ENCODE measurements around the gene GPC1.

GPC1 gene

DNA sequence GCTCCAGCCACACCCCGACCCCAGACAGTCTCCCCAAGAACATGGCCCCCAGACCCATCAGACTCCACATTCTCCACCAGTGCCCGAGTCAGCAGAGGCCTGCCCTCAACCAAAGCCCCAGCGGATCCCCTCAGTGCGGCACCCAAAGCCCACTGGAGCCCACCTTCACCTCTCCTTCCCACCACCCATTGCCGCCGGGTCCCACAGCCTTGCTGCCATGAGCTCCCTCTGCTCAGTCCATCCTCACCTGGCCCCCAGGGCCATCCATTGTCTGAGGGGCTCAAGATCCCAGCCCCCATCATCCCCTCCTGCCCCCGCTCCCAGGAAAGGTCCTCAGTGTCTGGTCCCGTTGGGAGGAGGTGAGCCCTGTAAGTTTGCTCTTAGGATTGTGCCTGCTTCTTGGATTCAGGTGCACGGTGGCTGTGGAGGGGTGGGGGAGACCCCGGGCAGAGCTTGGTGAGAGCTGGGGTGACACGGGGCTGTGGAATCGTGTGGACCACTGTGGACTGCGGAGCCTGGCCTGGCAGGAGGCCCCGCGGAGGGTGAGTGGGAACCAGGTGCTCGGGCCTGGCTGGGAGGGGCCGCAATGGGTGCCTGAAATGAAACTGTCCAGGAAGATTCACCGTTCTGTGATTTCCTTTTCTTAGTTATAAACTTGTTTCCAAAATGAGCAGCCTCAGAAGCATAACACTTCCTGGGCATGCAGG is 32.7 kb upstream of the GPC1 start:
- H3K4me3 Mint-ChIP-seq, result no peak overlapping the region
- H3K27me3 Mint-ChIP-seq (ENCODE audit: low read depth), result no peaks in the 10 kb centered on the region
- H3K9me3 Mint-ChIP-seq, result no peaks in the 10 kb centered on the region
- H3K36me3 Mint-ChIP-seq (ENCODE audit: low read depth), result no peaks in the 10 kb centered on the region
- H3K27ac Mint-ChIP-seq, result peak overlapping the region; percentile 93
- peaks cover 13% of the 10 kb centered on the region for H3K4me1 Mint-ChIP-seq (ENCODE audit: low read depth)

DNA sequence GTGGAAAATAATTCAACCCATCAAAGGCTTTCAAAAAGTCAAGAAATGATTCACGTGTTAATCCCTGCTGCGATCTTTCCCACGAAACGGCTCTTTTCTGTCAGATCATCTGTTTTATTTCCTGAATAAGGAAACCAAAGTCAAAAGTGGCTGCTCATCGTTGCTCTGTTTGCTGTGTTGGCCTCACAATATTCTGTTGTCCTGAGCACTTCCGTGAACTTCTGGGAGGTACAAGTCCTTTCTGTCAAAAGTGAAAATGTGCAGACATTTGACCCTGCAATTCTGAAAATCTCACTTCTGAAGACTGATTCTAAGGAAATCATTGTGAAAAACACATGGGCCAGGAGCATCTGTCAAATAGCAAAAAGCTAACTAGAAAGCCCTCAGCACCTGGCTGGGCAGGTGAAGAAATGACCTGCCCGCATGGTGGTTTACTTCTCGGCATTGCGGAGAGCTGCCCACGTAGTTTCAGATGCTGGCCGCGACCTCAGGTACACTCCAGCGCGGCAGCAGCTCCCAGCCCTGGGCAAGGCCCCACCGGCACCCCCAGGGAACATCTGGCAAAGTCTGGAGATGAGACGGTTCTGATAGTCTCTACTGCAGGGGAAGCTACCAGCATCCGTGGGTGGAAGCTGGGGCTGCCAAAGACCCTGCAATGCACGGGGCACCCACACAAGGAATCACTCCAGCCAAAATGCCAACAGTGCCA is 31.9 kb upstream of the GPC1 start:
- no peaks in the 10 kb centered on the region for H3K27me3 Mint-ChIP-seq (ENCODE audit: low read depth)
- peak overlapping the region; percentile 93 for H3K27ac Mint-ChIP-seq
- H3K4me1 Mint-ChIP-seq (ENCODE audit: low read depth), result peaks cover 13% of the 10 kb centered on the region
- no peaks in the 10 kb centered on the region for H3K9me3 Mint-ChIP-seq
- no peaks in the 10 kb centered on the region for H3K36me3 Mint-ChIP-seq (ENCODE audit: low read depth)
- H3K4me3 Mint-ChIP-seq, result peak overlapping the region; percentile 72

DNA sequence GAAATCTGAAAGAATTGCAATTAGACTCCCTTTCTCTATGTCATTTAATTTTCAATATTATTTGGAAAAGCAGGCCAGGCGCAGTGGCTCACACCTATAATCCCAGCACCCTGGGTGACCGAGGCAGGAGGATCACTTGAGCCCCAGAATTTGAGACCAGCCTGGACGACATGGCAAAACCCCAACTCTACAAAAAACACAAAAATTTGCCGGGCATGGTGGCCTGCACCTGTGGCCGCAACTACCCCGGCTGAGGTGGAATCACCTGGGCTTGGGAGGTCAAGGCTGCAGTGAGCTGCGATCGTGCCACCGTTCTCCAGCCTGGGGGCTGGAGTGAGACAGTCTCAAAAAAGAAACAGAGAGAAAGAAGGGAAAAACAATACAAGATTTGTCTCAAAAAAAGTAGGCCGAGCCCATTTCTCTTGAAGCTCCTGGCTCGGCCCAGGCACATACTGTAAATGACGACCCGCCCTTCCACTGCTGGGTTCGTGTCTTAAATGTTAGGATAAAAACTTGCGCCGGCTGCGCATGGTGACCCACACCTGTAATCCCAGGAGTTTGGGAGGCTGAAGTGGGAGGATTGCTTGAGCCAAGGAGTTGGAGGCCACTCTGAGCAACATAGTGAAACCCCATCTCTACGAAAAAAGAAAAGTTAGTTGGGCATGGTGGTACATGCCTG is 31.1 kb upstream of the GPC1 start:
- Mint-ChIP-seq H3K27ac (no peak overlapping the region), H3K9me3 (no peaks in the 10 kb centered on the region), H3K4me3 (no peak overlapping the region), H3K36me3 (ENCODE audit: low read depth) (no peaks in the 10 kb centered on the region), H3K27me3 (ENCODE audit: low read depth) (peaks cover 4% of the 10 kb centered on the region), H3K4me1 (ENCODE audit: low read depth) (peaks cover 13% of the 10 kb centered on the region)

DNA sequence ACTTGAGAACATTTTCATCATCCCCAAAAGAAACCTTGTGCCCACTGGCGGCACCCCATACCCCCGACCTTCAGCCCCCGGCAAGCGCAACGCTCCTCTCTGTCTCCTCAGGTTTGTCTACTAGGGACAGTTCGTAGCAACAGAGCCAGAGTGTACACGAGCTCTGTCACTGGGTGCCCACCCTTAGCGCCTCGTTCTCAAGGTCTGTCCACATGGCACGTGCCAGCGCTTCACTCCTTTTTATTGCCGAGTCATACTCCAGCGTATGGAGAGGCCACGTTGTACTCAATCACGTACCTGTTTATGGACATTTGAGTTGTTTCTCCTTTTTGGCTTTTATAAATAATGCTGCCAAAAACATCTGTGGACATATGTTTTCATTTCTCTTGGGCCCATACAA is 30.3 kb upstream of the GPC1 start:
- Mint-ChIP-seq H3K27ac (no peak overlapping the region), H3K36me3 (ENCODE audit: low read depth) (no peaks in the 10 kb centered on the region), H3K4me1 (ENCODE audit: low read depth) (peaks cover 13% of the 10 kb centered on the region), H3K4me3 (no peak overlapping the region), H3K27me3 (ENCODE audit: low read depth) (peaks cover 8% of the 10 kb centered on the region), H3K9me3 (no peaks in the 10 kb centered on the region)

DNA sequence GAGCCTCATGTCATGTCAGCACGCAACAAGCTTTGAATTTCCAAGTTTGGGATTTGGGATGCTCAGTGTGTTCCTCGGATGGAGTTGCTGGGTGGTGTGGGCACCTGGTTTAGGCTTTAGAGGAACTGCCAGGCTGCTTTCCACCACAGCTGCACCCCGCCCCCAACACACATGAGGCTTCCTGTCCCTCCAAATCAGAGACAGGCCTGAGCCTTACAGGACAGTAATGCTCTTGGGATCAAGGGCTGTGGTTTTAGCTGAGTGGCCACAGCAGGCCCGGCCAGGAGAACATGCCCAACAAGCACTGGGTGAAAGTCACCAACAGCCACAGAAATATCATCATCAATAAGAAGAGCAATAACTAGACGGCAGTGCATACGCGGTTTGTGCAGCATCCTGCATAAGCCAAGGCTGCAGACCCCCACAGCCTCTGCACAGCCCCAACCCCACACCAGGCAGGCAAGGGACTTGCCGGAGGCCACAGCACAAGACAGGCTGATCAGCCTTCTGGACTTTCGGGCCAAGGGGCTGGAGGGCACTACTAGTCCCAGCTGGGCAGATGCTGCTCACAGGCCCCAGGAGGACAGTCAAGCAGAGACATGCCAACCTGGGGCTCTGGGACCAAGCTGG is 29.7 kb upstream of the GPC1 start:
- peaks cover 8% of the 10 kb centered on the region for H3K27me3 Mint-ChIP-seq (ENCODE audit: low read depth)
- no peaks in the 10 kb centered on the region for H3K36me3 Mint-ChIP-seq (ENCODE audit: low read depth)
- no peak overlapping the region for H3K4me3 Mint-ChIP-seq
- H3K27ac Mint-ChIP-seq, result no peak overlapping the region
- no peaks in the 10 kb centered on the region for H3K9me3 Mint-ChIP-seq
- H3K4me1 Mint-ChIP-seq (ENCODE audit: low read depth), result peaks cover 13% of the 10 kb centered on the region

DNA sequence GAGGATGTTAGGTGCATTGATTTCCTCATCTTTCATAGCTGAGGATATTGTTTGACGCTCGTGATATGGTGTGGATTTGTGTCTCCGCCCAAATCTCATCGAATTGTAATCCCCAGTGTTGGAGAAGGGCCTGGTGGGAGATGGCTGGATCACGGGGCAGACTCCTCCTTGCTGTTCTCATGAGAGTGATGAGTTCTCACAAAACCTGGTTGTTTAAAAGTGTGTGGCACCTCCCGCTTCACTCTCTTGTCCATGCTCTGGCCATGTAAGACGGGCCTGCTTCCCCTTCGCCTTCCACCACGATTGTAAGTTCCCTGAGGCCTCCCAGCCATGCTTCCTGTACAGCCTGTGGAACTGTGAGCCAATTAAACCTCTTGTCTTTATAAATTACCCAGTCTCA is 28.4 kb upstream of the GPC1 start:
- no peaks in the 10 kb centered on the region for H3K9me3 Mint-ChIP-seq
- H3K36me3 Mint-ChIP-seq (ENCODE audit: low read depth), result no peaks in the 10 kb centered on the region
- peaks cover 13% of the 10 kb centered on the region for H3K4me1 Mint-ChIP-seq (ENCODE audit: low read depth)
- H3K27ac Mint-ChIP-seq, result no peak overlapping the region
- no peak overlapping the region for H3K4me3 Mint-ChIP-seq
- H3K27me3 Mint-ChIP-seq (ENCODE audit: low read depth), result peaks cover 8% of the 10 kb centered on the region

DNA sequence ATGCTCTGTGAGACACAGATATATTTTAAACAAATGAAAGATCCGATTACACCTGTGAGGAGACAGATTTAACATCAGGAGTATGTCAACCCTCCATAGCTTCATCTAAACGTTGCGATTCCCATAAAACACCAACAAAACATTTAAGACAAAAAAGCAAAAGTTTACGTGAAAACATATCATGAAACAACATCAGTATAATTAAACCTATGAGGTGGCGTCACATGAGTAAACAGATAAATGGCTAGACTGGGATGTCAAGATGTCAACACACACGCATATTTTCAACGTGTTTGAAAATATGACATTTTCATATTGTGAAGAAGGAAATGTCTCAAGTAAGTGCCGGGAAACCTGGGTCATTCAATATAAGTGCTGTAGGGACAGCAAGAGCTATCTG is 25.5 kb upstream of the GPC1 start:
- Mint-ChIP-seq H3K9me3 (no peaks in the 10 kb centered on the region), H3K4me1 (ENCODE audit: low read depth) (no peaks in the 10 kb centered on the region), H3K27me3 (ENCODE audit: low read depth) (peaks cover 8% of the 10 kb centered on the region), H3K27ac (no peak overlapping the region), H3K36me3 (ENCODE audit: low read depth) (no peaks in the 10 kb centered on the region), H3K4me3 (no peak overlapping the region)

DNA sequence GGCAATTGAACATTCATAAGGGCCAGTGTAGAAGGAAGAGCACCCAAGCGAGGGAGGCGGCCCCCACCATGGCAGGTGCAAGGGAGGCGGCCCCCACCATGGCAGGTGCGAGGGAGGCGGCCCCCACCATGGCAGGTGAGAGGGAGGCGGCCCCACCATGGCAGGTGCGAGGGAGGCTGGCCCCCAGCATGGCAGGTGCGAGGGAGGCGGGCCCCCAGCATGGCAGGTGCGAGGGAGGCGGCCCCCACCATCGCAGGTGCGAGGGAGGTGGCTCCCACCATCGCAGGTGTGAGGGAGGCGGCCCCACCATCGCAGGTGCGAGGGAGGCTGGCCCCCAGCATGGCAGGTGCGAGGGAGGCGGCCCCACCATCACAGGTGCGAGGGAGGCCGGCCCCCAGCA is 24.7 kb upstream of the GPC1 start:
- H3K4me1 Mint-ChIP-seq (ENCODE audit: low read depth), result no peaks in the 10 kb centered on the region
- peaks cover 8% of the 10 kb centered on the region for H3K27me3 Mint-ChIP-seq (ENCODE audit: low read depth)
- no peaks in the 10 kb centered on the region for H3K36me3 Mint-ChIP-seq (ENCODE audit: low read depth)
- no peaks in the 10 kb centered on the region for H3K9me3 Mint-ChIP-seq
- no peak overlapping the region for H3K27ac Mint-ChIP-seq
- no peak overlapping the region for H3K4me3 Mint-ChIP-seq

DNA sequence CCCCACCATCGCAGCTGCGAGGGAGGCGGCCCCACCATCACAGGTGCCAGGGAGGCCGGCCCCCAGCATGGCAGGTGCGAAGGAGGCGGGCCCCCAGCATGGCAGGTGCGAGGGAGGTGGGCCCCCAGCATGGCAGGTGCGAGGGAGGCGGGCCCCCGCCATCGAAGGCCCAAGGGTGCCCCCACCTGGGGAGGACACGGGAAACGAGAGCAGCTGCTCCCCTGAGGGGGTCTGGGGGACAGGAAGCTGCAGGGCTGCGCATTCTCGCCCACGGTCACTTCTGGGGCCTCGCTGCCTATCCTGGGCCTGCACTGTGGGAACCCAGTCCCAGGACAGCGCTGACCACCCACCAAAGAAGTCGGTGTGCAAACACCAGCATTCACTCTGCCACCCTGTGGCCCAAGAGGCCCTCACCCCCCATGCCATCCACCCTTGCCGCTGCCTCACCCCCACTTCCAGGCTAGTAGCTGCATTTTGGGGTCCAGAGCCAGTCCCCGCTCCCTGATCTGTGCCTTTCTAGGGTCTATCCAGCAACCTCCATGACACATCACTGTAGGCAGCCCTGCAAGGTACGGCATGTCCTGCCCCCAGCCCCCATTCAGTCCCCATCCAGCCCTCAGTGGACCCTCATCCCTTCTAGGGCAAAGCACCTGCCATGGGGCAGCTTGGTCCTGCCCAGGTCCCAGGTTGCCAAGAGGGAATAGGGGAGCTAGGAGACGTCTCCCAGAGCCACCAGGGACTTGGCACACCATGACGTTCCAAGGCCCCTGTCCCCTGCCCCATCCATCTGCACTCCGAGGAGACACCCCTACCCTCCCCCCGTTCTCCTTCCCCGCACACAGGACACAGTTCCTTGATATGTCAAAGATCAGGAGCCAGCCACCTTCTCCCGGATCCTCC is 24.0 kb upstream of the GPC1 start:
- Mint-ChIP-seq H3K36me3 (ENCODE audit: low read depth) (no peaks in the 10 kb centered on the region), H3K4me1 (ENCODE audit: low read depth) (no peaks in the 10 kb centered on the region)

DNA sequence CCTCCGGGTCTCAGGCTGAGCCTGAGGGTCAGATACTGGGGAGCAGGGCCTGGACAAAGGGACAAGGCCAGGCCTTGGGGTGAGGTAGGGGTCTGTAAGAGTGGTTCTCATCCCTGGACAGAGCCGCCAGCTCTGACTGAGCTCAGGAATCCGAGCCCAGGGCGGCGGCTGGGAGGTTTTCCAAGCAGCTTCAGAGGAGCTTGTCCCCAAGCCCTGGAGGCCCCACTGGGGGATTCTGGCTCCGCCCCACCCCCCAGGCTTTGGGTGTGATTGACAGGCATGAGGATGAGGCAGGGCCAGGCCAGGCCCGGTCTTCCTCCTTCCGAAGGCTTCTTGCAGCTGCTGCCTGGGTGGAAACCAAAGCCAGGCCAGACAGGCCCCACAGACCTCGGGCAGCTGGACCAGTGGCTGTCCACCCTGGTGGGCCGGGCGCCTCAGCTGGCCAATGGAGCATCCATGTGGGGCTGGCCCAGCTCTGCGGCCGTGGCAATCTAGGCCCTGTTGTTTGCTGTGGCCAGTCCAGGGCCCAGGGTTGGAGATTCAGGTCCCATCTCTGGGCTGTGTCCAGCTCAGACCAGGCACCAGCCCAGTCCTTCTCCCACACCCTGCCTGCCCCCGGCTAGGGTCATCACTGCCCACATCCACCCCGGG is 23.1 kb upstream of the GPC1 start:
- Mint-ChIP-seq H3K4me1 (ENCODE audit: low read depth) (no peaks in the 10 kb centered on the region), H3K9me3 (no peaks in the 10 kb centered on the region), H3K27ac (no peak overlapping the region), H3K4me3 (no peak overlapping the region), H3K36me3 (ENCODE audit: low read depth) (no peaks in the 10 kb centered on the region), H3K27me3 (ENCODE audit: low read depth) (peaks cover 8% of the 10 kb centered on the region)

More for the DNA sequence above, 24.0 kb upstream of the GPC1 start:
- Mint-ChIP-seq H3K9me3 (no peaks in the 10 kb centered on the region), H3K27ac (no peak overlapping the region), H3K4me3 (no peak overlapping the region), H3K27me3 (ENCODE audit: low read depth) (peaks cover 8% of the 10 kb centered on the region)

DNA sequence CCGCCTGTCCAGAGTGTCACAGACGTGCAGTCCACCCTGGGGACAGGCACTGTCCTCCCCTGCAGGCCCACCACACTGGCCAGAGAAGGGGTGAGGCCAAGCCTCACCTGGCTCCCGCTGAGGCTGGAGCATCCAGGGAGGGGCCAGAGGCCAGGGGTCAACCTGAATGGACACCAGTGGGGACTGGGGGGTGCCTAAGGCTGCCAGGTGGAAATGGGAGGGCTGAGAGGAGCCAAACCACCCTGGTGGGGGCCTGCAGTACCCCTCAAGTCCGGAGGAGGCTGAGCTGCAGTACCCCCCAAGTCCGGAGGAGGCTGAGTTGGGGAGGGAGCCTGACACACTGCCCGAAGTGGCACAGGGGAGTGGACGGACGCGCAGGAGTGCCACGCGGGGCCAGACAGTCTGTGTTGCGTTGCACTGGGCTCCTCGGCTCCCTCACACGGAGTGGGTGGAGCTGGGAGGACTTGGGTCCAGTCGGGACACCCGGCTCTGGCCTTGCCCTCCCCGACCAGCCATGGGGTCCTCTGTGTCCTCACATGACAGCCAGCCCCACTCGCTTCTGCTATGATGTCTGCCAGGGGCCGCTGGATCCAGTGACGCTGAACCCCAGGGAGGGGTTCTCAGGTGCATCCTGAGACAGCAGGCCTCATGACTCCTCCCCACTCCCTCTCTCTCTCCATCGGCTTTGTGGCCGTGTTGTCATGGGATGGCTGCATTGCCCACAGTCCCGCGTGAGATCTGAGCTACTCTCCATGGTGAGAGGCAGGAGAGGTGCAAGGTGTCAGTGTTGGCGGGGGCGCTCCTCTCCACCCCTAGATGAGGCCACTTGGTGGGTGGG is 22.3 kb upstream of the GPC1 start:
- H3K9me3 Mint-ChIP-seq, result peaks cover under 1% of the 10 kb centered on the region
- no peaks in the 10 kb centered on the region for H3K4me1 Mint-ChIP-seq (ENCODE audit: low read depth)
- no peak overlapping the region for H3K4me3 Mint-ChIP-seq
- H3K36me3 Mint-ChIP-seq (ENCODE audit: low read depth), result no peaks in the 10 kb centered on the region
- no peak overlapping the region for H3K27ac Mint-ChIP-seq
- H3K27me3 Mint-ChIP-seq (ENCODE audit: low read depth), result peaks cover 8% of the 10 kb centered on the region

DNA sequence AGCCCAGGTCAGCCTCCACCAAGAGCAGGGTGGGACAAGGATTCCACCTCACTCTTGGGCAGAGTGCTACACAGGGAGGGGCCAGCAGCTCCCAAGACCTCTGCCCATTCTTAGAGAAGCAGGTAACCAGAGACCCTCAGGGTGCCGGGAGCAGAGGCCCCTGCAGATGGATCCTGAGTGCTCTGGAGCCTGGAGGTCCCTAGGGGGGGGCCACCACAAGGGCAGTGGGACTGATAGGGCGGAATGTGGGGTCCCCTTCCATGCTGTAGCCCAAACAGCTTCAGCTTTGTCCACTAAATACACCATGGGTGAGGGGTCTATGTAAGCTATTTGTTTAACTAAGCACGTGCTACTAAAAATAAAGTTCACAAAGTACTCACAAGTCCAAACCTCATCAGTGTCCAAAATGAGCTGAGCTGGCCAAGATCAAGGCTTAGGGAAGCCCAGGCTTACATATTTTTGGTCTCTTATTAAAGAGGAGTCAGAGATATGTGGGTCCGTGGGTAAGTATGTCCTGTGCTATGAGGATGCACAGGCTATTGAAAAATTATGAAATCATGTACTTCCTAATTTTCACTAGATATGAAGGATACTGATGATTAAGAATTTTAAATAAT is 21.5 kb upstream of the GPC1 start:
- H3K27me3 Mint-ChIP-seq (ENCODE audit: low read depth), result peaks cover 7% of the 10 kb centered on the region
- H3K36me3 Mint-ChIP-seq (ENCODE audit: low read depth), result no peaks in the 10 kb centered on the region
- no peak overlapping the region for H3K4me3 Mint-ChIP-seq
- no peaks in the 10 kb centered on the region for H3K4me1 Mint-ChIP-seq (ENCODE audit: low read depth)
- H3K27ac Mint-ChIP-seq, result no peak overlapping the region
- peaks cover 5% of the 10 kb centered on the region for H3K9me3 Mint-ChIP-seq

DNA sequence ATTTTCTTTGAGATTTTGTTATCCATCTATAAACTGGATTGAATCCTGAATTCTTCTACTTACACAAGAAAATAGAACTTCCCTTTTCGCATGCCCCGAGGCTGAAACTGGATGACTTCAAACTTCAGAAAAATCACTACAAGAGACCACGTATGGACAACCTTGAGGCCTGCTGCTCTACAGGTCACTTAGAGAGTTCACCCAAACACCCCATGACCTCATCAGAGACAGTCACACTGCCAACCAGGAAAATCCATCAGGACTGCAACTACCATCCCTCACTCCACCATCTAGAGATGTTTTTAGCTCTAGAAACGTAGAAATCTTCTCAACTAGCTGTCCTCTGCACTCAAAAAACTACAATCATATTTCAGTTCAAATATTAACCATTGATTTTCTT is 18.6 kb upstream of the GPC1 start:
- H3K27me3 Mint-ChIP-seq (ENCODE audit: low read depth), result no peaks in the 10 kb centered on the region
- no peak overlapping the region for H3K27ac Mint-ChIP-seq
- no peaks in the 10 kb centered on the region for H3K36me3 Mint-ChIP-seq (ENCODE audit: low read depth)
- H3K4me3 Mint-ChIP-seq, result no peak overlapping the region
- no peaks in the 10 kb centered on the region for H3K4me1 Mint-ChIP-seq (ENCODE audit: low read depth)
- H3K9me3 Mint-ChIP-seq, result peaks cover 12% of the 10 kb centered on the region
